ENCODE measurements around the gene PTPRK. TPM values are rescaled to one million over a fixed set of nuclear protein-coding genes. Genes with fewer than 3 reads are reported as not detected.

PTPRK gene
- total and polyA plus RNA-seq, 2 donors (not counting 1 experiment from before 2014, with no cell fraction given) = 16.2 to 18.7 TPM

DNA sequence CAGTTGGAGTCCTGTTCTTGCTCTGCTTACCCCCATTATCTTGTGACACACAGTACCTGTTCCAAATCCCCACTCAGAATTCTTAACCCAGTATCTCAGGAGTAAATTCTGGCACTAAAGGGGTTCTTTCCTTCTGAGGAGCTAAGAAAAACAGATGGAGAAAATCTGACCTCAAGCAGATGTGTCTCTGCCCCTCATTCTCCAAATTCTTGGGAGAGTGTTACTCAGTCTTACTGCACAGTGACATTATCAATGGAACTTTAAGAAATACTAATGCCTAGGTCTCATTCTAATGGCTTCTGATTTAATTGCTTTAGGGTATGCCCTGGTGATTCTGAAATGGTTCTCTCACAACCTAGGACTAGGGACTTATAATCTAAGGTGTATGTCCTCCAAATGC is 40.6 kb upstream of the PTPRK start:
- ATAC-seq (ENCODE audit: low read depth) (no peak), DNase-seq (no peak)
- H3K27me3 ChIP-seq (replicated peaks in 1 of 4; ENCODE audit: control extremely low read depth in 1 of 4, control insufficient read depth in 3 of 4, insufficient read depth in 4 of 4, low read length in 3 of 4) = no peaks in the 10 kb centered on the region
- H4K20me1 ChIP-seq (ENCODE audit: control insufficient read depth, insufficient read depth, low read length, poor library complexity, severe bottlenecking) = no peaks in the 10 kb centered on the region
- no peak overlapping the region for H3K9ac ChIP-seq (ENCODE audit: low read length)
- H3K4me1 Mint-ChIP-seq = no peaks in the 10 kb centered on the region
- H2AFZ ChIP-seq (ENCODE audit: insufficient read depth, low read depth, low read length, poor library complexity, severe bottlenecking) = no peak overlapping the region
- H3K9me3 Mint-ChIP-seq (ENCODE audit: insufficient read depth) = no peaks in the 10 kb centered on the region
- no peak overlapping the region for H3K4me3 Mint-ChIP-seq
- H3K4me3 ChIP-seq (ENCODE audit: control extremely low read depth in 1 of 5, extremely low read depth in 1 of 5, insufficient read depth in 1 of 5, low read depth in 2 of 5, low read length in 4 of 5) = no peak overlapping the region
- no peaks in the 10 kb centered on the region for H3K27me3 Mint-ChIP-seq
- intact Hi-C loops (cut with micrococcal nuclease) = no loop called here
- peaks cover 0 to 4% (median 0%) of the 10 kb centered on the region in 3 donors for H3K9me3 ChIP-seq (ENCODE audit: control extremely low read depth in 1 of 3, control insufficient read depth in 2 of 3, insufficient read depth in 1 of 3, low read length in 2 of 3)
- POLR2A ChIA-PET = no interaction called here
- no peak overlapping the region for H3K4me2 ChIP-seq (replicated peaks; ENCODE audit: low read depth, low read length, poor library complexity, severe bottlenecking)
- TF ChIP-seq, protein P1, sequence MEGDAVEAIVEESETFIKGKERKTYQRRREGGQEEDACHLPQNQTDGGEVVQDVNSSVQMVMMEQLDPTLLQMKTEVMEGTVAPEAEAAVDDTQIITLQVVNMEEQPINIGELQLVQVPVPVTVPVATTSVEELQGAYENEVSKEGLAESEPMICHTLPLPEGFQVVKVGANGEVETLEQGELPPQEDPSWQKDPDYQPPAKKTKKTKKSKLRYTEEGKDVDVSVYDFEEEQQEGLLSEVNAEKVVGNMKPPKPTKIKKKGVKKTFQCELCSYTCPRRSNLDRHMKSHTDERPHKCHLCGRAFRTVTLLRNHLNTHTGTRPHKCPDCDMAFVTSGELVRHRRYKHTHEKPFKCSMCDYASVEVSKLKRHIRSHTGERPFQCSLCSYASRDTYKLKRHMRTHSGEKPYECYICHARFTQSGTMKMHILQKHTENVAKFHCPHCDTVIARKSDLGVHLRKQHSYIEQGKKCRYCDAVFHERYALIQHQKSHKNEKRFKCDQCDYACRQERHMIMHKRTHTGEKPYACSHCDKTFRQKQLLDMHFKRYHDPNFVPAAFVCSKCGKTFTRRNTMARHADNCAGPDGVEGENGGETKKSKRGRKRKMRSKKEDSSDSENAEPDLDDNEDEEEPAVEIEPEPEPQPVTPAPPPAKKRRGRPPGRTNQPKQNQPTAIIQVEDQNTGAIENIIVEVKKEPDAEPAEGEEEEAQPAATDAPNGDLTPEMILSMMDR (IDR thresholded peaks at IDR 0.05) = no peak
- no peak for TF ChIP-seq EZH2 (IDR thresholded peaks at IDR 0.05; ENCODE audit: borderline replicate concordance, insufficient read depth, low read depth, low read length, poor library complexity, severe bottlenecking)
- no peaks in the 10 kb centered on the region for H3K36me3 ChIP-seq (replicated peaks in 1 of 2; ENCODE audit: control extremely low read depth in 1 of 2, control insufficient read depth in 1 of 2, extremely low read depth in 1 of 2, insufficient read depth in 2 of 2, low read length in 1 of 2)
- CTCF ChIA-PET = no interaction called here
- no peaks in the 10 kb centered on the region for H3K79me2 ChIP-seq (ENCODE audit: control insufficient read depth, insufficient read depth, low read length)
- no peak overlapping the region for H3K27ac Mint-ChIP-seq
- H3K27ac ChIP-seq (ENCODE audit: low read length in 2 of 2) = no peak overlapping the region
- no peaks in the 10 kb centered on the region for H3K4me1 ChIP-seq (ENCODE audit: control insufficient read depth in 2 of 2, insufficient read depth in 2 of 2, low read length in 2 of 2)

DNA sequence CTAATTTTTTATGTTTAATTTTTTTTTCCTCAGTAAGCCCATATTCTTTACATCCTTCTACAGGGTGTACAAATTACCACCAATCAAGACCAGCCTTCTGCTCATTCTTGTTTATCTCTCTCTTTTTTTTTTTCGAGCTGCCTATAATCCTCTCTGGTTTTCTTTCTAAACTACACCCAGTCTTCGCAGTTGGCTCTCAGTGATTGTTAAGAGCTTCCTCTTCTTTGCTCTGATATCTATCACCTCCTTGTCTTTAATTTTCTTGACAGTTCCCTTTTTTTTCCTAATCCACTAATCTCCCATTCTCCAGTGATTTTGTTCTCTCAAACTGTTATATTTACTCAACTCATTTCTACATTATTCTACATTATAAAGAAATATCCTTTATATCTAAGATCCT is 38.5 kb upstream of the PTPRK start:
- no peak for DNase-seq
- no peaks in the 10 kb centered on the region for H3K79me2 ChIP-seq (ENCODE audit: control insufficient read depth, insufficient read depth, low read length)
- 60% methylated on average over 1 of the region's 2 CpGs for WGBS (ENCODE audit: insufficient coverage)
- no peaks in the 10 kb centered on the region for H3K27me3 ChIP-seq (replicated peaks in 1 of 4; ENCODE audit: control extremely low read depth in 1 of 4, control insufficient read depth in 3 of 4, insufficient read depth in 4 of 4, low read length in 3 of 4)
- intact Hi-C loops (cut with micrococcal nuclease) = no loop called here
- H3K4me1 ChIP-seq (ENCODE audit: control insufficient read depth in 2 of 2, insufficient read depth in 2 of 2, low read length in 2 of 2) = no peaks in the 10 kb centered on the region
- H3K27ac Mint-ChIP-seq = no peak overlapping the region
- no peak for ATAC-seq (ENCODE audit: low read depth)
- no peak overlapping the region for H3K27ac ChIP-seq (ENCODE audit: low read length in 2 of 2)
- no peaks in the 10 kb centered on the region for H3K9me3 Mint-ChIP-seq (ENCODE audit: insufficient read depth)
- H3K4me2 ChIP-seq (replicated peaks; ENCODE audit: low read depth, low read length, poor library complexity, severe bottlenecking) = no peak overlapping the region
- no peak overlapping the region for H3K9ac ChIP-seq (ENCODE audit: low read length)
- H3K9me3 ChIP-seq (ENCODE audit: control extremely low read depth in 1 of 3, control insufficient read depth in 2 of 3, insufficient read depth in 1 of 3, low read length in 2 of 3) = peaks cover 0 to 2% (median 0%) of the 10 kb centered on the region in 3 donors
- ChIA-PET CTCF (no interaction called here), POLR2A (no interaction called here)
- H4K20me1 ChIP-seq (ENCODE audit: control insufficient read depth, insufficient read depth, low read length, poor library complexity, severe bottlenecking) = no peaks in the 10 kb centered on the region
- no peak overlapping the region for H3K4me3 Mint-ChIP-seq
- H3K27me3 Mint-ChIP-seq = no peaks in the 10 kb centered on the region
- H3K4me3 ChIP-seq (ENCODE audit: control extremely low read depth in 1 of 5, extremely low read depth in 1 of 5, insufficient read depth in 1 of 5, low read depth in 2 of 5, low read length in 4 of 5) = no peak overlapping the region
- H3K4me1 Mint-ChIP-seq = no peaks in the 10 kb centered on the region
- no peaks in the 10 kb centered on the region for H3K36me3 ChIP-seq (replicated peaks in 1 of 2; ENCODE audit: control extremely low read depth in 1 of 2, control insufficient read depth in 1 of 2, extremely low read depth in 1 of 2, insufficient read depth in 2 of 2, low read length in 1 of 2)
- no peak overlapping the region for H2AFZ ChIP-seq (ENCODE audit: insufficient read depth, low read depth, low read length, poor library complexity, severe bottlenecking)
- TF ChIP-seq, protein P1 (IDR thresholded peaks at IDR 0.05) = no peak
- no peak for TF ChIP-seq EZH2 (IDR thresholded peaks at IDR 0.05; ENCODE audit: borderline replicate concordance, insufficient read depth, low read depth, low read length, poor library complexity, severe bottlenecking)
